ENCODE results near the gene TMEM178B.

The TMEM178B gene

DNA sequence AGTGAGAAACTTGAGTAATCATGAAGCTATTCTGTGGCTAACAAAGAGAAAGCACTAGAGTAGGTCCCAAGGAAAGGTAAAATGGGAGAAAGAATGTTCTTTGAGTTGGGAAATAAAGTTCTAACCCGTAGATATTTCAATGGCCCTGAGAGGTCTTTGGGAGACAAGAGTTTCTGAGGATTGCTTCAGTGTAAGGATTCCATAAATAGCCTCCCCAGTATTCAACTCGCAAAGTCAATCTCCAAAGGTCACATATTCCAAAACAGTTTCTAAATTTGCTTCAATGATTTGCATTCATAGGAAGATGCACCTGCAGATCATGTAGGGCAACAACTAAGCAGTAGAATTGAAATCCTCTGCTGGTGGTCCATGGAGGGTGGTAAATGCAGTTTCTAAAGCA lies 238.5 kb downstream of the TMEM178B start:
- TF ChIP-seq, protein P1, sequence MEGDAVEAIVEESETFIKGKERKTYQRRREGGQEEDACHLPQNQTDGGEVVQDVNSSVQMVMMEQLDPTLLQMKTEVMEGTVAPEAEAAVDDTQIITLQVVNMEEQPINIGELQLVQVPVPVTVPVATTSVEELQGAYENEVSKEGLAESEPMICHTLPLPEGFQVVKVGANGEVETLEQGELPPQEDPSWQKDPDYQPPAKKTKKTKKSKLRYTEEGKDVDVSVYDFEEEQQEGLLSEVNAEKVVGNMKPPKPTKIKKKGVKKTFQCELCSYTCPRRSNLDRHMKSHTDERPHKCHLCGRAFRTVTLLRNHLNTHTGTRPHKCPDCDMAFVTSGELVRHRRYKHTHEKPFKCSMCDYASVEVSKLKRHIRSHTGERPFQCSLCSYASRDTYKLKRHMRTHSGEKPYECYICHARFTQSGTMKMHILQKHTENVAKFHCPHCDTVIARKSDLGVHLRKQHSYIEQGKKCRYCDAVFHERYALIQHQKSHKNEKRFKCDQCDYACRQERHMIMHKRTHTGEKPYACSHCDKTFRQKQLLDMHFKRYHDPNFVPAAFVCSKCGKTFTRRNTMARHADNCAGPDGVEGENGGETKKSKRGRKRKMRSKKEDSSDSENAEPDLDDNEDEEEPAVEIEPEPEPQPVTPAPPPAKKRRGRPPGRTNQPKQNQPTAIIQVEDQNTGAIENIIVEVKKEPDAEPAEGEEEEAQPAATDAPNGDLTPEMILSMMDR (IDR thresholded peaks at IDR 0.05): no peak
- H3K27ac ChIP-seq: no peak overlapping the region
- H3K4me3 ChIP-seq (ENCODE audit: low read depth in 1 of 2, low read length in 1 of 2): no peak overlapping the region
- H3K4me1 ChIP-seq (ENCODE audit: control insufficient read depth in 1 of 2, insufficient read depth in 1 of 2, low read depth in 1 of 2, low read length in 1 of 2): no peaks in the 10 kb centered on the region
- no peaks in the 10 kb centered on the region for H3K36me3 ChIP-seq
- H3K27me3 ChIP-seq: no peaks in the 10 kb centered on the region
- H3K9me3 ChIP-seq: no peaks in the 10 kb centered on the region

DNA sequence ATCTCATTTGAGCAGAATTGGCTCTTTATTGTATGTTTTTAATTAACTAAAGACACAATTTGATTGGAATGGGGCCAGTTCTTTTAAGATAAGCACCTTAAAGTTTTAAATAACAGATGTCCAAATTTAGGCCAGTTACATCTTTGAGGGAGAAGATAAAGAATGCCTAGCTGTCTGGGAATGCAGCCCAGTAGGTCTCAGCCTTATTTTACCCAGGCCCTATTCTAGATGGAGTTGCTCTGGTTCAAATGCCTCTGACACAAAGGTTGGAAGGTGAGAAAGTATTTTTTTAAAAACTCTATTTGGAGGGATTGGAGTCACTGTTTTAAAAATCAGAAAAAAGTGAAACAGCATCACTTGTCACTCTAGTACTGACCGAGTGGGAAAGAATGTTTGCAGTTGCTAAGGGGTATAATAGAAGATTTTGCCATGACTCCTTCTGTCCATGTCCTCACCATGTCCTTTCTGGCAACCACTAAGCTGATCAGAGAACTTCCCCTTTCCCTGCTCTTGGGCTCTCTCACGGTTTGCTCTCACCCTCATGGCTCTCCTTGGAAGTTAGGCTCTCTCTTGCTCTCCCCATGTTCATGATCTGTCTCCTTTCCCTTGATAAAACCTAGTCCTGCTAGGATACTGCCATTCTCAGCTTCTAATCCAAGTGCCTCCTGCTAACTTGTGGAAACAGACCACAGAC lies 239.1 kb downstream of the TMEM178B start:
- Histone ChIP-seq H3K27me3 (no peaks in the 10 kb centered on the region), H3K4me3 (ENCODE audit: low read depth in 1 of 2, low read length in 1 of 2) (no peak overlapping the region), H3K4me1 (ENCODE audit: control insufficient read depth in 1 of 2, insufficient read depth in 1 of 2, low read depth in 1 of 2, low read length in 1 of 2) (no peaks in the 10 kb centered on the region), H3K9me3 (no peaks in the 10 kb centered on the region), H3K27ac (no peak overlapping the region), H3K36me3 (no peaks in the 10 kb centered on the region)
- TF ChIP-seq, protein P1 (IDR thresholded peaks at IDR 0.05): no peak

DNA sequence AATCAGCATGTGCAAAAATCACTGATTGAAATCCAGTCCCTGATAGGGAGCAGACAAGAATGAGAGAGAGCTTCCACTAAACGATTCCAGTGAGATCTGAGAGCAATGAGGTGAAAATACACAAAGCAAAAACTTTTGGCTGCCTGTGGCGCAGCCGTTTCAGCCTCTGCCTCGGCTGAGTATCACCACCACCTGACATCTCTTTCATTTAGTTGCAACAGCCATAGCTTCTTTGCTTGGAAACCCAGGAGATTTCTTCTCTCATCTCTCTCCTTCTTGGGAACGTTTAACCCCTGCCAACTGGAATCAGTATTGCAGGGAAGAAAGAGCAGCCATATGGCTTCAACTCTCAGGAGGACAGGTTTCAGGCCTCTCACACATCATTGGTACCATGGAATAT lies 240.0 kb downstream of the TMEM178B start:
- no peak overlapping the region for H3K27ac ChIP-seq
- H3K36me3 ChIP-seq: no peaks in the 10 kb centered on the region
- TF ChIP-seq, protein P1 (IDR thresholded peaks at IDR 0.05): no peak
- no peaks in the 10 kb centered on the region for H3K4me1 ChIP-seq (ENCODE audit: control insufficient read depth in 1 of 2, insufficient read depth in 1 of 2, low read depth in 1 of 2, low read length in 1 of 2)
- H3K9me3 ChIP-seq: no peaks in the 10 kb centered on the region
- H3K4me3 ChIP-seq (ENCODE audit: low read depth in 1 of 2, low read length in 1 of 2): no peak overlapping the region
- H3K27me3 ChIP-seq: no peaks in the 10 kb centered on the region

DNA sequence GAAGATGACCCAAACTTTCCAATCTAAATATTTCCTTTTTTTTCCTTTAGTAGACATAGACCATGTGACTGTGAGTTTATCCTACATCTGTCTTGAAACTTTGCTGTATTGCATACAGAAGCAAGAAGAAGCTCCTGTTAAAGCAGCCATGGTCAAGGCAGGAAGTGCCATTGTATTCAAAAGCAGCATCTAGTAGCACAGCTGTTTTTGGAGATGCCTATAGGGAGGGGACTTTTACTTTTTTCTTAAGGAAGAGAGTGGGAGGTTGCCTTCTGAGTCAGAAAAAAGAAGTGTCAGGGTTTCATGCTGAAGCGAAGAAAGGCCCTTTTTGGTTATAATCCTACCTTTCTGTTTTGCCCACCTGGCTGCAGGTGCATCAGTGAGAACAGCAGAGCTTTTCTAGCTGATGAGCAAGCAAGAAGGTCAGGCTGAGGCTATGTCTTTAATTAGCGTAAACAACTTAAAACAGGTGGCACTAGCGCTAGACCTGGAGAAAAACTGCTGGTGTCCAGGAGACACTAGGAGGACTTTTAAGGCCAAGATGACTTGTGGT lies 243.2 kb downstream of the TMEM178B start:
- TF ChIP-seq, protein P1 (IDR thresholded peaks at IDR 0.05): no peak
- Histone ChIP-seq H3K4me3 (ENCODE audit: low read depth in 1 of 2, low read length in 1 of 2) (no peak overlapping the region), H3K9me3 (no peaks in the 10 kb centered on the region), H3K4me1 (ENCODE audit: control insufficient read depth in 1 of 2, insufficient read depth in 1 of 2, low read depth in 1 of 2, low read length in 1 of 2) (no peaks in the 10 kb centered on the region), H3K27me3 (no peaks in the 10 kb centered on the region), H3K36me3 (no peaks in the 10 kb centered on the region), H3K27ac (no peak overlapping the region)

DNA sequence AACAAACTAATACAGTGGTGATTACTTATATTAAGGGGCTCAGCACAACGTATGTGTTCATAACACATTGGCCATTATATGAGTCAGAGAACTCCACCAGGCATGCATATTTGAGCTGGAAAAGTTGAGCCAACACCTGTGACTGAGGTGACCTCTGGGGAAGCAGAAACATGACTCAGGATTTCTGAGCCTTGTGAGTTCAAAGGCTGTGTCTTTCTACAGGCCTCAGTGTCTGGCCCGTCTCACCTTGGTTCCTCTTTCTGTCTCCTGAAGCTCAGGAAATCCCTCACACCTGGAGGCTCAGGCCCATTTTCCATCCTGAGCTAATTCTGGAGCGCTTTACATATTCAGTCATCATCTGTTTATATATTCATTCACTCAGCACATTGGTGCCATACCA lies 246.4 kb downstream of the TMEM178B start:
- Histone ChIP-seq H3K27ac (no peak overlapping the region), H3K36me3 (no peaks in the 10 kb centered on the region), H3K9me3 (no peaks in the 10 kb centered on the region), H3K27me3 (no peaks in the 10 kb centered on the region), H3K4me3 (ENCODE audit: low read depth in 1 of 2, low read length in 1 of 2) (no peak overlapping the region), H3K4me1 (ENCODE audit: control insufficient read depth in 1 of 2, insufficient read depth in 1 of 2, low read depth in 1 of 2, low read length in 1 of 2) (no peaks in the 10 kb centered on the region)
- TF ChIP-seq, protein P1 (IDR thresholded peaks at IDR 0.05): no peak

Data from neutrophil (primary cell).